SK-N-SH (cell line): ENCODE results near the gene ADGRG3. TPM values are rescaled to one million over a fixed set of nuclear protein-coding genes. Genes with fewer than 3 reads are reported as not detected.

Source experiments
- ELF1 ChIP-seq: IDR thresholded peaks from 2 replicates; pipeline ENCODE4 v1.4.0; 2012
- EZH2phosphoT487 ChIP-seq: fragments of 200-600 bp; sonication (generic); IDR thresholded peaks from 2 replicates; pipeline ENCODE4 v1.6.1; 2017; ENCODE audit warnings: low read depth, mixed run types, mild to moderate bottlenecking, antibody characterized with exemption, moderate library complexity, borderline replicate concordance
- FOSL2 ChIP-seq: IDR thresholded peaks from 2 replicates; pipeline ENCODE4 v1.4.0; 2012; ENCODE audit warnings: low read depth, mild to moderate bottlenecking, moderate library complexity, borderline replicate concordance
- FOXJ3 ChIP-seq: sonication (generic); formaldehyde crosslinking; IDR thresholded peaks from 2 replicates; pipeline ENCODE4 v1.5.1; 2020; ENCODE audit warnings: mild to moderate bottlenecking, missing genetic modification reagents
- GABPA ChIP-seq: IDR thresholded peaks from 2 replicates; pipeline ENCODE4 v1.4.0; 2012; ENCODE audit warnings: low read depth, mild to moderate bottlenecking
- GATA2 ChIP-seq: sonication (generic); formaldehyde crosslinking; IDR thresholded peaks from 2 replicates; pipeline ENCODE4 v1.5.0; 2020; ENCODE audit warnings: mild to moderate bottlenecking, missing genetic modification reagents
- JUND ChIP-seq: IDR thresholded peaks from 2 replicates; pipeline ENCODE4 v1.4.0; 2012
- MXI1 ChIP-seq: IDR thresholded peaks from 2 replicates; pipeline ENCODE4 v1.6.1; 2012; ENCODE audit warnings: mild to moderate bottlenecking, low read depth, low read length, improper control_type of control experiment
- NFIC ChIP-seq: IDR thresholded peaks from 2 replicates; pipeline ENCODE4 v1.4.0; 2012; ENCODE audit warnings: borderline replicate concordance
- RFX5 ChIP-seq: IDR thresholded peaks from 2 replicates; pipeline ENCODE4 v1.6.1; 2012; ENCODE audit warnings: mild to moderate bottlenecking, improper control_type of control experiment, low read length
- RXRA ChIP-seq: IDR thresholded peaks from 2 replicates; pipeline ENCODE4 v1.4.0; 2012; ENCODE audit warnings: low read depth, mild to moderate bottlenecking, borderline replicate concordance
- SMC3 ChIP-seq: IDR thresholded peaks from 2 replicates; pipeline ENCODE4 v1.6.1; 2012; ENCODE audit warnings: low read depth, low read length, improper control_type of control experiment
- TAF1 ChIP-seq: IDR thresholded peaks from 2 replicates; pipeline ENCODE4 v1.6.1; 2012; ENCODE audit warnings: low read depth, mild to moderate bottlenecking, low read length, moderate library complexity, borderline replicate concordance
- YY1 ChIP-seq: IDR thresholded peaks from 2 replicates; pipeline ENCODE4 v1.4.0; 2012; ENCODE audit warnings: low read depth, mild to moderate bottlenecking
- polyA plus RNA-seq, 3 experiments: library from polyadenylated mRNA; depleted of rRNA; stranded (reverse); fragments of >200 nt; gene quantifications; 2 replicates each; pipeline ENCODE4 v1.2.3, GENCODE V29; 2012
- TF ChIP-seq, protein P1 (sequence below): IDR thresholded peaks from 2 replicates; pipeline ENCODE4 v1.4.0; 2012; ENCODE audit warnings: low read depth, borderline replicate concordance
- TF ChIP-seq, protein P2 (sequence below): IDR thresholded peaks from 2 replicates; pipeline ENCODE4 v1.4.0; 2012; ENCODE audit warnings: low read depth, borderline replicate concordance
- TF ChIP-seq, protein P3 (sequence below): fragments of 150-350 bp; IDR thresholded peaks from 2 replicates; pipeline ENCODE4 v1.6.1; 2017; ENCODE audit warnings: antibody characterized with exemption, low read length, low read depth, borderline replicate concordance
- TF ChIP-seq, protein P4 (sequence below): IDR thresholded peaks from 2 replicates; pipeline ENCODE4 v1.6.1; 2012; ENCODE audit warnings: mild to moderate bottlenecking, low read depth, low read length, moderate library complexity
- TF ChIP-seq, protein P5 (sequence below): IDR thresholded peaks from 2 replicates; pipeline ENCODE4 v1.4.0; 2012; ENCODE audit warnings: low read depth

ADGRG3 gene
- polyA plus RNA-seq, 1 of the 3 experiments (the other 2 are of a cell fraction): not detected

DNA sequence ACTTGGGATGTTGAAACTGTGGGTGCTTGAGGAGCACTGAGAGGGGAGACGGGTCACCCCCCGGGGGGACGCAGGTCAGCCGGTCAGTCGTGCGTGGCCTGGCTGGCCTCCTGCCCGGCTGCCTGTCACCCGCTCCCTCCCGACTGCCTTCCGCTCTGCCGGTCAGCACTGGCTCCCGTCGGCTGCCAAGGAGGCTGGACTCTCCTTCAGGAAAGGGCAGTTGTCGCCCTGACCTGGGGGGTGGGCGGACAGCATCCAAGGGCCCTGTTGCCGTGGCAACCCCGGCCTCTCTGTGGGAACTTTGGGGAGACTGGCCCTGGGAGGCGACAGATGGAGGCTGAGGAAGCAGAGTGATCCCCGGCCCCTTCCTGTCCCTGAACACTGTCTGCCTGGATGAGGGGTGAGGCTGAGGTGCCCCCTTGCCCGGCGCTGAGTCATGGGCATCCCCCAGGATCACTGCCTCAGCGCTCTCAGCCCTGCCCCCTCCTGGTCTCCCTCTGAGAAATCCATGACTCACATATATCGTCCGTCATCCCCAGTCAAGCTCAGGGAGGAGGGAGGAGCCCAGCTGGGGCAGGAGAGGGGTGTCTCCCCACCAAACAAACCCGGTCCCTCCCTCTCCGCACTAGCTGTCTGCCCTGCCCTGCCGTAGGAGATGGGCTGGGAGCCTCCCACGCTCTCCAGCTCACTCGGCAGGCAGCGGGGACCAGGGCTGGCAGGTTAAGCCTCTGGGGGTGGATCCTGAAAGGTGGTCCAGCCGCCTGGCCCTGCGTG is 39.9 kb upstream of the ADGRG3 start, which contains the start of gene ADGRG1 (continued):
- TF ChIP-seq, protein P1, sequence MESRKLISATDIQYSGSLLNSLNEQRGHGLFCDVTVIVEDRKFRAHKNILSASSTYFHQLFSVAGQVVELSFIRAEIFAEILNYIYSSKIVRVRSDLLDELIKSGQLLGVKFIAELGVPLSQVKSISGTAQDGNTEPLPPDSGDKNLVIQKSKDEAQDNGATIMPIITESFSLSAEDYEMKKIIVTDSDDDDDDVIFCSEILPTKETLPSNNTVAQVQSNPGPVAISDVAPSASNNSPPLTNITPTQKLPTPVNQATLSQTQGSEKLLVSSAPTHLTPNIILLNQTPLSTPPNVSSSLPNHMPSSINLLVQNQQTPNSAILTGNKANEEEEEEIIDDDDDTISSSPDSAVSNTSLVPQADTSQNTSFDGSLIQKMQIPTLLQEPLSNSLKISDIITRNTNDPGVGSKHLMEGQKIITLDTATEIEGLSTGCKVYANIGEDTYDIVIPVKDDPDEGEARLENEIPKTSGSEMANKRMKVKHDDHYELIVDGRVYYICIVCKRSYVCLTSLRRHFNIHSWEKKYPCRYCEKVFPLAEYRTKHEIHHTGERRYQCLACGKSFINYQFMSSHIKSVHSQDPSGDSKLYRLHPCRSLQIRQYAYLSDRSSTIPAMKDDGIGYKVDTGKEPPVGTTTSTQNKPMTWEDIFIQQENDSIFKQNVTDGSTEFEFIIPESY: no peak
- TF ChIP-seq TAF1 (peak; percentile 8; the same call in 1 of the 2 replicates), SMC3 (no peak), NFIC (peak; percentile 54), RXRA (peak; percentile 69), GABPA (no peak), YY1 (no peak), EZH2phosphoT487 (no peak), FOSL2 (peak; percentile 94), FOXJ3 (CRISPR knock-in tag) (no peak), JUND (peak; percentile 93), ELF1 (no peak), MXI1 (no peak), RFX5 (no peak), GATA2 (CRISPR knock-in tag) (no peak)
- TF ChIP-seq, protein P2, sequence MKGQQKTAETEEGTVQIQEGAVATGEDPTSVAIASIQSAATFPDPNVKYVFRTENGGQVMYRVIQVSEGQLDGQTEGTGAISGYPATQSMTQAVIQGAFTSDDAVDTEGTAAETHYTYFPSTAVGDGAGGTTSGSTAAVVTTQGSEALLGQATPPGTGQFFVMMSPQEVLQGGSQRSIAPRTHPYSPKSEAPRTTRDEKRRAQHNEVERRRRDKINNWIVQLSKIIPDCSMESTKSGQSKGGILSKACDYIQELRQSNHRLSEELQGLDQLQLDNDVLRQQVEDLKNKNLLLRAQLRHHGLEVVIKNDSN: no peak
- TF ChIP-seq, protein P3, sequence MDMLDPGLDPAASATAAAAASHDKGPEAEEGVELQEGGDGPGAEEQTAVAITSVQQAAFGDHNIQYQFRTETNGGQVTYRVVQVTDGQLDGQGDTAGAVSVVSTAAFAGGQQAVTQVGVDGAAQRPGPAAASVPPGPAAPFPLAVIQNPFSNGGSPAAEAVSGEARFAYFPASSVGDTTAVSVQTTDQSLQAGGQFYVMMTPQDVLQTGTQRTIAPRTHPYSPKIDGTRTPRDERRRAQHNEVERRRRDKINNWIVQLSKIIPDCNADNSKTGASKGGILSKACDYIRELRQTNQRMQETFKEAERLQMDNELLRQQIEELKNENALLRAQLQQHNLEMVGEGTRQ: no peak
- TF ChIP-seq, protein P4, sequence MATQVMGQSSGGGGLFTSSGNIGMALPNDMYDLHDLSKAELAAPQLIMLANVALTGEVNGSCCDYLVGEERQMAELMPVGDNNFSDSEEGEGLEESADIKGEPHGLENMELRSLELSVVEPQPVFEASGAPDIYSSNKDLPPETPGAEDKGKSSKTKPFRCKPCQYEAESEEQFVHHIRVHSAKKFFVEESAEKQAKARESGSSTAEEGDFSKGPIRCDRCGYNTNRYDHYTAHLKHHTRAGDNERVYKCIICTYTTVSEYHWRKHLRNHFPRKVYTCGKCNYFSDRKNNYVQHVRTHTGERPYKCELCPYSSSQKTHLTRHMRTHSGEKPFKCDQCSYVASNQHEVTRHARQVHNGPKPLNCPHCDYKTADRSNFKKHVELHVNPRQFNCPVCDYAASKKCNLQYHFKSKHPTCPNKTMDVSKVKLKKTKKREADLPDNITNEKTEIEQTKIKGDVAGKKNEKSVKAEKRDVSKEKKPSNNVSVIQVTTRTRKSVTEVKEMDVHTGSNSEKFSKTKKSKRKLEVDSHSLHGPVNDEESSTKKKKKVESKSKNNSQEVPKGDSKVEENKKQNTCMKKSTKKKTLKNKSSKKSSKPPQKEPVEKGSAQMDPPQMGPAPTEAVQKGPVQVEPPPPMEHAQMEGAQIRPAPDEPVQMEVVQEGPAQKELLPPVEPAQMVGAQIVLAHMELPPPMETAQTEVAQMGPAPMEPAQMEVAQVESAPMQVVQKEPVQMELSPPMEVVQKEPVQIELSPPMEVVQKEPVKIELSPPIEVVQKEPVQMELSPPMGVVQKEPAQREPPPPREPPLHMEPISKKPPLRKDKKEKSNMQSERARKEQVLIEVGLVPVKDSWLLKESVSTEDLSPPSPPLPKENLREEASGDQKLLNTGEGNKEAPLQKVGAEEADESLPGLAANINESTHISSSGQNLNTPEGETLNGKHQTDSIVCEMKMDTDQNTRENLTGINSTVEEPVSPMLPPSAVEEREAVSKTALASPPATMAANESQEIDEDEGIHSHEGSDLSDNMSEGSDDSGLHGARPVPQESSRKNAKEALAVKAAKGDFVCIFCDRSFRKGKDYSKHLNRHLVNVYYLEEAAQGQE: peak; percentile 13; the same call in 1 of the 2 replicates
- TF ChIP-seq, protein P5, sequence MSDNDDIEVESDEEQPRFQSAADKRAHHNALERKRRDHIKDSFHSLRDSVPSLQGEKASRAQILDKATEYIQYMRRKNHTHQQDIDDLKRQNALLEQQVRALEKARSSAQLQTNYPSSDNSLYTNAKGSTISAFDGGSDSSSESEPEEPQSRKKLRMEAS: peak; percentile 51; the same call in 1 of the 2 replicates
